ENCODE results near the gene JPT2. TPM values are rescaled to one million over a fixed set of nuclear protein-coding genes. Genes with fewer than 3 reads are reported as not detected.
A peak's percentile ranks its signal among the peaks of the same experiment; 100 is the strongest.

JPT2 gene
- total RNA-seq, 1 donor from 2014 or later = 132 TPM

DNA sequence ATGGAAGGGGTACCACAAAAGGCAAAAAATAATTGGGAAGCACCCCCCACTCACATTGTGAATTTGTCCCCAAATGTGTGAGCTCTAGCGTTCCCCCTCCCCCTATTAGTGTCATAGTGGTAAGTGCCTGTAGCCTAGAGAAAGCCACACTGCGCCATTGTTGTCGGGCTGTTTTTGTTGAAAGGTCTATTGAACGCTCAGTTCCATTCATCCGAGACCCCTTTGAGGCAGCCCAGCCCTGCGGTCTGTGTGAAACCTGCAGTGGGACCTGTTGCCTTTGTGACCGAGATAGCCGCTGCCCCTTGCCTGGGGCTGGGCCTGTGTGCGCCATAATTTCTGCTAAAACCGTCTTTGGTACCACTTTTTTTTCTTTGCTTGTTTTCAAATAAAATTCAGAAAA lies 3.0 kb downstream of the JPT2 start:
- peaks cover 22% of the 10 kb centered on the region for H3K4me1 Mint-ChIP-seq (ENCODE audit: unreplicated experiment)
- H3K27ac Mint-ChIP-seq = peak overlapping the region; percentile 36
- peak overlapping the region; percentile 79 for H3K4me3 Mint-ChIP-seq
- no peak for DNase-seq (ENCODE audit: extremely low spot score, unreplicated experiment)
- H3K9me3 Mint-ChIP-seq = no peaks in the 10 kb centered on the region
- H3K27me3 Mint-ChIP-seq = no peaks in the 10 kb centered on the region
- peaks cover 10% of the 10 kb centered on the region for H3K36me3 Mint-ChIP-seq
- TF ChIP-seq, protein P1, sequence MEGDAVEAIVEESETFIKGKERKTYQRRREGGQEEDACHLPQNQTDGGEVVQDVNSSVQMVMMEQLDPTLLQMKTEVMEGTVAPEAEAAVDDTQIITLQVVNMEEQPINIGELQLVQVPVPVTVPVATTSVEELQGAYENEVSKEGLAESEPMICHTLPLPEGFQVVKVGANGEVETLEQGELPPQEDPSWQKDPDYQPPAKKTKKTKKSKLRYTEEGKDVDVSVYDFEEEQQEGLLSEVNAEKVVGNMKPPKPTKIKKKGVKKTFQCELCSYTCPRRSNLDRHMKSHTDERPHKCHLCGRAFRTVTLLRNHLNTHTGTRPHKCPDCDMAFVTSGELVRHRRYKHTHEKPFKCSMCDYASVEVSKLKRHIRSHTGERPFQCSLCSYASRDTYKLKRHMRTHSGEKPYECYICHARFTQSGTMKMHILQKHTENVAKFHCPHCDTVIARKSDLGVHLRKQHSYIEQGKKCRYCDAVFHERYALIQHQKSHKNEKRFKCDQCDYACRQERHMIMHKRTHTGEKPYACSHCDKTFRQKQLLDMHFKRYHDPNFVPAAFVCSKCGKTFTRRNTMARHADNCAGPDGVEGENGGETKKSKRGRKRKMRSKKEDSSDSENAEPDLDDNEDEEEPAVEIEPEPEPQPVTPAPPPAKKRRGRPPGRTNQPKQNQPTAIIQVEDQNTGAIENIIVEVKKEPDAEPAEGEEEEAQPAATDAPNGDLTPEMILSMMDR (conservative IDR thresholded peaks at IDR 0.05) = no peak

DNA sequence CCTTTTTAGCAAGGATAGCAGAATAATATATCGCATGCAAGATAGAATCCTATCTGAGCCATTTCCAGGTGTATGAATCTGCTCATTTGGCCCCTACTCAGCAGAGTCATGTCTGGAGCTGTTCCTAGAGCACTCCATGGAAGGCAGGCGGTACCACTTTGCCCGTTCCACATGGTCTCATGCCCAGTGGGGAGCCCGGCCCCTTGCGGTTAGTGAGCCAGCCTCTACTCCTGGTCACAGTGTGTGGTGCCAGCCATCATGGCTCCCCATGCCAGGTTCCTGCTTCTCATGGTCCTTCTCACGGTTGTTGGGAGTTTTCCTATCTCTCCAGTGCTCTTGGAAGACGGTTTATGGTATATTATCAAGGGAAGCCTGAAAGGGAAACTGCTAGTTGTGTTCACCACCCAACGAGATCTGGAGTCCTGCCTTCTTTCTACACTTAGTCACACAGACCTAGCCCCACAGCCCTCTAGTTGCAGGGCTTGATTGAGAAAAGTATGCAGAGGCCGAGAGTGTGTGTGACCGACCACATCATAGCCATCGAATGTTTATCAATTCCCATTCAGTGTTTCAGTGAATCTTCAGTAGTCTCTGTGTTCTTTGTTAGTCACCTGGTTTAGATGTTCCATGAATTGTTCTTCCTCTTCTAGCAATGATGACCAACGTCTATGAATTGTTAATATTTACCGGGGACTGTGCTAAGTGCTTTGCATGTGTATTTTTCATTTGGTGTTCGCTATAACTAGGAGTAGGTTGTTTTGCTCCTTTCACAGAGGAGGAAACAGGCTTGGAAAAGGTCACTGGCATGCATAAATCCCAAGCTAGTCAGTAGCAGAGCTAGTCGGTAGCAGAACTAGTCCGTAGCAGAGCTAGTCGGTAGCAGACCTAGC lies 9.6 kb downstream of the JPT2 start:
- no peak for DNase-seq (ENCODE audit: extremely low spot score, unreplicated experiment)
- H3K4me1 Mint-ChIP-seq (ENCODE audit: unreplicated experiment) = peaks cover 12% of the 10 kb centered on the region
- no peak overlapping the region for H3K4me3 Mint-ChIP-seq
- peak overlapping the region; percentile 96 for H3K27ac Mint-ChIP-seq
- H3K9me3 Mint-ChIP-seq = no peaks in the 10 kb centered on the region
- no peaks in the 10 kb centered on the region for H3K27me3 Mint-ChIP-seq
- TF ChIP-seq, protein P1 (conservative IDR thresholded peaks at IDR 0.05) = no peak
- H3K36me3 Mint-ChIP-seq = peaks cover 36% of the 10 kb centered on the region

DNA sequence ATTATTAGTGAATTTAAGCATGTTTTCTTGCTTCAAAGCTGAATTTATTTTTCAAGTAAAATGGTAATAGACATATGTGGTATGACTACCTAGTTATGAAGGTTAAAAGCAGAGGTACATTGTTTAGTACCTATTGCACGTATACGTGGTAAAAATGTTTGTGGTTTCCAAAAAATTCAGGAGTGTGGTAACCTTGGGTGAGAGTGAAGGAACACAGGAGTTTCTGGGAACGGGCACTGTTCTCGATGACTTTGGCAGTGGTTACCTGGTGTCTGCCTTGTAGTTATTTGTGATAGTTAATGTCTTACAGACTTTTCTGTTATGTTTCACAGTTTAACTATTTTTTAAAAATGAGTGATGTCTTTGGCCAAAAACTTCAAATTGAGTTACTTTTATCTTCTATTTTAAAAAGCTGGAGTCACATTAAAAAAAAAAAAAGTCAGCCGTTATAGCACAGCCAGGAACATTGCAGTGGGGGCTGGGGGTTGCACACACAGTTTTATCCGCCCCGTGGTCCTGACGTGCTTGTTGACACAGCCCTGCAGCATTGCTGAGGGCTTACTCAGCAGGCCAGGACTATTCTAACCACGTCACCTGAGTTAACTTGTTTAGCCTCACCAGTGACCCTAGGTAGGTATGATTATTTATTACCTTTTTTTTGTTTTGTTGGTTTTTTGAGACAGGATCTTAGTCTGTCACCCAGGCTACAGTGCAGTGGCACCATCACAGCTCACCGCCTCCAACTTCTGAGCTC lies 10.9 kb downstream of the JPT2 start:
- H3K36me3 Mint-ChIP-seq = peaks cover 40% of the 10 kb centered on the region
- H3K9me3 Mint-ChIP-seq = no peaks in the 10 kb centered on the region
- DNase-seq (ENCODE audit: extremely low spot score, unreplicated experiment) = no peak
- TF ChIP-seq, protein P1 (conservative IDR thresholded peaks at IDR 0.05) = no peak
- no peaks in the 10 kb centered on the region for H3K27me3 Mint-ChIP-seq
- peaks cover 8% of the 10 kb centered on the region for H3K4me1 Mint-ChIP-seq (ENCODE audit: unreplicated experiment)
- H3K27ac Mint-ChIP-seq = peak overlapping the region; percentile 96
- H3K4me3 Mint-ChIP-seq = peak overlapping the region; percentile 22

DNA sequence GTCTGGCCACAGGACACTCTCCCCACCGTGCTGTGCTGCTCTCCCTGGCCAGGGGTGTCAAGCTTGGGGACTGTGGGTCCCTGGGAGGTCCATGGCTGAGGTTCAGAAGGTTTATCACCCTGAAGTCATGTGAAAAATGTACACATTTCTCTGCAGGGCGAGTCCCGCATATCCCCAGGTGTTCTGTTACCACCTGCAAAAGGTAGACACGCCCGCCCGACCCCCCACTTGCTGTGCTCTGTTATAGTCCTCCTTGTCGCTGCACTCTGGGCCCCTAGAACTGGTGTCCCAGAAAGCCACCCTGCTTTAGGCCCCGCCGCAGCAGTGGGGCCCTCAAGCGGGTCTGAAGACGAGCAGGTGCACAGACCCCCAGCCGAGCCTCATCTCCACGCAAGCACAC lies 11.8 kb downstream of the JPT2 start:
- Mint-ChIP-seq H3K4me1 (ENCODE audit: unreplicated experiment) (peaks cover 8% of the 10 kb centered on the region), H3K27me3 (no peaks in the 10 kb centered on the region), H3K9me3 (no peaks in the 10 kb centered on the region), H3K27ac (peak overlapping the region; percentile 96), H3K36me3 (peaks cover 43% of the 10 kb centered on the region), H3K4me3 (no peak overlapping the region)
- DNase-seq (ENCODE audit: extremely low spot score, unreplicated experiment) = no peak
- TF ChIP-seq, protein P1 (conservative IDR thresholded peaks at IDR 0.05) = no peak

DNA sequence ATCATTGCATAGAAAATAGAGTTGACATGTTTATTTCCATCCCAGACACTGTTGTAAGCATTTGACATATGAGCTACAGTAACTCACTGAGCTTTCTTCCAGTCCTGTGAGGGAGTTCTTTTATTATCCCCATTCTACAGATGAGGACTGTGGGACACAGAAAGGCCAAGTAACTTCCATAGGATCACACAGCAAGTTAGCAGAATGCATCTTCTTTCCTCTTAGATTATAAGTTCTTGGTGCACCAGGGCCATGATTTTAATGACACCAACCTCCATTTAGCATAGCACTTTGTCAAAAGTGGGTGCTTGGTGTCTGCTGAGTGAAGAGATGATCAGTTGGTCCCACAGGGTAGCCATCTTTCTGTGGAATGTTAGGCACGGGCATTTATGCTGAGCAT lies 12.7 kb downstream of the JPT2 start:
- no peak for DNase-seq (ENCODE audit: extremely low spot score, unreplicated experiment)
- Mint-ChIP-seq H3K27ac (peak overlapping the region; percentile 48), H3K27me3 (no peaks in the 10 kb centered on the region), H3K4me1 (ENCODE audit: unreplicated experiment) (peaks cover 8% of the 10 kb centered on the region), H3K4me3 (no peak overlapping the region), H3K36me3 (peaks cover 45% of the 10 kb centered on the region), H3K9me3 (no peaks in the 10 kb centered on the region)
- TF ChIP-seq, protein P1 (conservative IDR thresholded peaks at IDR 0.05) = no peak
